H9 (cell line): ENCODE measurements around the gene RNASE9. TPM values are rescaled to one million over a fixed set of nuclear protein-coding genes. Genes with fewer than 3 reads are reported as not detected.

Experiments
- DNase-seq: peaks from one replicate; pipeline ENCODE4 v3.0.0-alpha.2; 2017
- H2AFZ ChIP-seq: one replicate; pipeline ENCODE4 v1.6.1; 2013; ENCODE audit warnings: mild to moderate bottlenecking, low read length, control low read depth, moderate library complexity
- H2AK5ac ChIP-seq: 2 replicates; pipeline ENCODE4 v1.6.1; 2013; ENCODE audit warnings: low read length, control low read depth, mixed read lengths; ENCODE audit not compliant: insufficient read length
- H2BK120ac ChIP-seq: one replicate; pipeline ENCODE4 v1.6.1; 2013; ENCODE audit warnings: low read depth, mild to moderate bottlenecking, low read length, control low read depth, inconsistent platforms; ENCODE audit not compliant: poor library complexity, severe bottlenecking
- H2BK12ac ChIP-seq: 2 replicates; pipeline ENCODE4 v1.6.1; 2013; ENCODE audit warnings: low read length, control low read depth, mixed read lengths, low read depth; ENCODE audit not compliant: insufficient read length
- H2BK15ac ChIP-seq: 2 replicates; pipeline ENCODE4 v1.6.1; 2013; ENCODE audit warnings: low read depth, low read length, control low read depth
- H2BK20ac ChIP-seq: one replicate; pipeline ENCODE4 v1.6.1; 2013; ENCODE audit warnings: low read depth, mild to moderate bottlenecking, low read length, control low read depth, inconsistent platforms; ENCODE audit not compliant: poor library complexity, severe bottlenecking
- H2BK5ac ChIP-seq: 2 replicates; pipeline ENCODE4 v1.6.1; 2013; ENCODE audit warnings: low read length, control low read depth, mixed read lengths; ENCODE audit not compliant: insufficient read length
- H3K14ac ChIP-seq: 2 replicates; pipeline ENCODE4 v1.6.1; 2013; ENCODE audit warnings: low read length, control low read depth; ENCODE audit not compliant: insufficient read depth
- H3K18ac ChIP-seq: 2 replicates; pipeline ENCODE4 v1.6.1; 2013; ENCODE audit warnings: low read depth, mild to moderate bottlenecking, mixed read lengths, low read length, control low read depth; ENCODE audit not compliant: insufficient read length
- H3K23ac ChIP-seq: 2 replicates; pipeline ENCODE4 v1.6.1; 2013; ENCODE audit warnings: low read length, control low read depth, mixed read lengths, low read depth; ENCODE audit not compliant: insufficient read length
- H3K23me2 ChIP-seq: 2 replicates; pipeline ENCODE4 v1.6.1; 2013; ENCODE audit warnings: low read depth, mild to moderate bottlenecking, mixed read lengths, low read length, control low read depth; ENCODE audit not compliant: insufficient read length, poor library complexity, severe bottlenecking
- H3K27ac ChIP-seq: 2 replicates; pipeline ENCODE4 v1.5.1; 2013; ENCODE audit warnings: low read length, control low read depth, mixed read lengths, low read depth; ENCODE audit not compliant: insufficient read length
- H3K27me3 ChIP-seq: 2 replicates; pipeline ENCODE4 v1.6.1; 2013; ENCODE audit warnings: low read length, control low read depth, inconsistent platforms; ENCODE audit not compliant: insufficient read depth
- H3K4ac ChIP-seq: 2 replicates; pipeline ENCODE4 v1.6.1; 2013; ENCODE audit warnings: low read depth, mild to moderate bottlenecking, control low read depth, inconsistent platforms, low read length, moderate library complexity
- H3K4me1 ChIP-seq: 2 replicates; pipeline ENCODE4 v1.6.1; 2013; ENCODE audit warnings: low read length, control low read depth, inconsistent platforms; ENCODE audit not compliant: insufficient read depth
- H3K4me2 ChIP-seq: 2 replicates; pipeline ENCODE4 v1.6.1; 2013; ENCODE audit warnings: low read length, control low read depth, mixed read lengths; ENCODE audit not compliant: insufficient read length, insufficient read depth
- H3K56ac ChIP-seq: 2 replicates; pipeline ENCODE4 v1.6.1; 2013; ENCODE audit warnings: low read depth, mild to moderate bottlenecking, mixed read lengths, low read length, control low read depth; ENCODE audit not compliant: insufficient read length
- H3K79me1 ChIP-seq: 2 replicates; pipeline ENCODE4 v1.6.1; 2013; ENCODE audit warnings: low read depth, mild to moderate bottlenecking, moderate library complexity, low read length, control low read depth, inconsistent platforms; ENCODE audit not compliant: insufficient read depth, poor library complexity, severe bottlenecking
- H3K79me2 ChIP-seq: 2 replicates; pipeline ENCODE4 v1.6.1; 2013; ENCODE audit warnings: low read length, control low read depth, inconsistent platforms; ENCODE audit not compliant: insufficient read depth
- H3K9ac ChIP-seq: 2 replicates; pipeline ENCODE4 v1.6.1; 2013; ENCODE audit warnings: low read length, control low read depth, mixed read lengths; ENCODE audit not compliant: insufficient read length; ENCODE audit errors: extremely low read depth
- H3K9me3 ChIP-seq: one replicate; pipeline ENCODE4 v1.6.1; 2013; ENCODE audit warnings: low read depth, low read length, inconsistent platforms; ENCODE audit not compliant: control insufficient read depth
- H3T11ph ChIP-seq: one replicate; pipeline ENCODE4 v1.6.1; 2013; ENCODE audit warnings: mild to moderate bottlenecking, low read length, control low read depth, inconsistent platforms
- H4K20me1 ChIP-seq: one replicate; pipeline ENCODE4 v1.6.1; 2013; ENCODE audit not compliant: control insufficient read depth, insufficient read length, insufficient read depth
- H4K5ac ChIP-seq: 2 replicates; pipeline ENCODE4 v1.6.1; 2013; ENCODE audit warnings: low read depth, mild to moderate bottlenecking, mixed read lengths, low read length, control low read depth; ENCODE audit not compliant: insufficient read length
- H4K8ac ChIP-seq: replicated peaks from 2 replicates; pipeline ENCODE4 v1.6.1; 2013; ENCODE audit warnings: low read length, control low read depth, mixed read lengths, low read depth; ENCODE audit not compliant: insufficient read length
- H4K91ac ChIP-seq: 2 replicates; pipeline ENCODE4 v1.6.1; 2013; ENCODE audit warnings: low read depth, mild to moderate bottlenecking, moderate library complexity, mixed read lengths, low read length, control low read depth; ENCODE audit not compliant: insufficient read length
- H3K27ac Mint-ChIP-seq, 3 experiments: 2 replicates in 2 of 3; 3 replicates in 1 of 3; pipeline ENCODE4 v1.8.0; 2020 to 2021; ENCODE audit warnings: mixed read lengths in 3 of 3, mild to moderate bottlenecking in 1 of 3, moderate library complexity in 1 of 3
- H3K27me3 Mint-ChIP-seq: 2 replicates; pipeline ENCODE4 v1.8.0; 2021; ENCODE audit warnings: low read depth, mild to moderate bottlenecking, moderate library complexity, mixed read lengths
- H3K36me3 Mint-ChIP-seq, 3 experiments: 2 replicates in 2 of 3; 3 replicates in 1 of 3; pipeline ENCODE4 v1.8.0; 2020 to 2021; ENCODE audit warnings: low read depth in 3 of 3, mixed read lengths in 3 of 3; ENCODE audit not compliant: insufficient read depth in 1 of 3
- H3K4me1 Mint-ChIP-seq, 2 experiments: 2 replicates each; pipeline ENCODE4 v1.8.0; 2020; ENCODE audit warnings: mixed read lengths in 2 of 2
- H3K4me3 Mint-ChIP-seq, 2 experiments: 2 replicates in 1 of 2; 3 replicates in 1 of 2; pipeline ENCODE4 v1.8.0; 2020 to 2021; ENCODE audit warnings: mild to moderate bottlenecking in 2 of 2, mixed read lengths in 2 of 2, moderate library complexity in 1 of 2
- H3K9me3 Mint-ChIP-seq, 2 experiments: 2 replicates in 1 of 2; 3 replicates in 1 of 2; pipeline ENCODE4 v1.8.0; 2020; ENCODE audit warnings: mild to moderate bottlenecking in 2 of 2, mixed read lengths in 2 of 2, moderate library complexity in 1 of 2
- WGBS: extraction: QIAGEN DNeasy Blood & Tissue Kit; methylation state at CpG from one replicate; pipeline ENCODE4 v1.1.7; 2013; ENCODE audit warnings: missing lambda C conversion rate, low lambda C conversion rate, mixed read lengths; ENCODE audit not compliant: insufficient read length; ENCODE audit errors: extremely low coverage; 5-methylcytosine and 5-hydroxymethylcytosine counted together
- total RNA-seq: library from RNA; stranded (reverse); gene quantifications from 2 replicates; pipeline ENCODE4 v1.2.1, GENCODE V29; 2021
- TF ChIP-seq, protein P1 (sequence below): fragments of 200-600 bp; sonication (generic); conservative IDR thresholded peaks from 3 replicates; pipeline ENCODE4 v1.8.0; 2021; ENCODE audit warnings: antibody characterized with exemption, mild to moderate bottlenecking

Gene RNASE9
- total RNA-seq, 1 experiment from 2014 or later: not detected

DNA sequence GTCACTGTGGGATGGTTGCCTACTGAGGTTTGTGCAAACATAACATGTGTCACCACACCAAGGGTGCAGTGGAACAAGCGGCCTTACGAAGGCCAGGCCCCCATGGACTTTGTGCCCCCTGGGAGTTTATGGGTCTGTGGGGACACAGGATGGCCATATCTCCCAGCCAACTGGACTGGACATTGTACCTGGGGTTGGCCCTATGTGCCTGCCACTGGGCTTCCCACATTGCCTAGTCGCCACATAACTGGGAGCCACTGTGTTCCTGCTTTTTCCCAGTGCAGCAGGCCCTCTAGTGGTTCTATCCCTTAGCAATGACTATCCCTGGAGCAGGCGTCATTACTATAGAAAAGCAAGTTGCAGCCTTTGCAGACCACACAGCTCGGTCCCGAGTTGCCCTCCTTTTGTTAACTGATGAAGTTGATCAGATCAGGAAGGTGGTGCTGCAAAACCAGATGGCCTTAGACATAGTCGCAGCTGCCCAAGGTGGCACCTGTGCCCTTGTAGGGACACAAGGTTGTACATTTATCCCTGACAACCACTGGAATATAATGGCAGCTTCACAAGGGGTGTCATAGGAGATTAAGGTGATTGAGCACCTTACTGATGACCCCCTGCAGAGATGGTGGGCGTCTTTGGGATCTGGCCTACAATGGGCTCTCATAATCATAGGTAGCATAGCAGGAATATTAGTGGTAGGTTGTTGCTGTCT lies 45.5 kb upstream of the RNASE9 start:
- Histone ChIP-seq H3K27me3 (no peaks in the 10 kb centered on the region), H3K4me2 (no peak overlapping the region), H2AK5ac (no peak overlapping the region), H4K5ac (no peak overlapping the region), H2BK5ac (no peak overlapping the region), H3K4me1 (no peaks in the 10 kb centered on the region; the same call in 1 of the 2 replicates), H2BK20ac (no peak overlapping the region), H3K4ac (no peak overlapping the region), H4K20me1 (no peaks in the 10 kb centered on the region), H3K27ac (no peak overlapping the region), H2AFZ (no peak overlapping the region), H4K8ac (no peak overlapping the region), H3K14ac (no peak overlapping the region), H3T11ph (no peak overlapping the region), H3K23me2 (peaks cover 5% of the 10 kb centered on the region), H2BK12ac (no peak overlapping the region), H4K91ac (no peak overlapping the region), H3K56ac (no peak overlapping the region), H3K79me1 (no peaks in the 10 kb centered on the region), H2BK15ac (no peak overlapping the region), H3K79me2 (no peaks in the 10 kb centered on the region), H3K9me3 (no peaks in the 10 kb centered on the region), H3K23ac (no peak overlapping the region), H2BK120ac (no peak overlapping the region), H3K9ac (no peak overlapping the region), H3K18ac (no peak overlapping the region)
- TF ChIP-seq, protein P1, sequence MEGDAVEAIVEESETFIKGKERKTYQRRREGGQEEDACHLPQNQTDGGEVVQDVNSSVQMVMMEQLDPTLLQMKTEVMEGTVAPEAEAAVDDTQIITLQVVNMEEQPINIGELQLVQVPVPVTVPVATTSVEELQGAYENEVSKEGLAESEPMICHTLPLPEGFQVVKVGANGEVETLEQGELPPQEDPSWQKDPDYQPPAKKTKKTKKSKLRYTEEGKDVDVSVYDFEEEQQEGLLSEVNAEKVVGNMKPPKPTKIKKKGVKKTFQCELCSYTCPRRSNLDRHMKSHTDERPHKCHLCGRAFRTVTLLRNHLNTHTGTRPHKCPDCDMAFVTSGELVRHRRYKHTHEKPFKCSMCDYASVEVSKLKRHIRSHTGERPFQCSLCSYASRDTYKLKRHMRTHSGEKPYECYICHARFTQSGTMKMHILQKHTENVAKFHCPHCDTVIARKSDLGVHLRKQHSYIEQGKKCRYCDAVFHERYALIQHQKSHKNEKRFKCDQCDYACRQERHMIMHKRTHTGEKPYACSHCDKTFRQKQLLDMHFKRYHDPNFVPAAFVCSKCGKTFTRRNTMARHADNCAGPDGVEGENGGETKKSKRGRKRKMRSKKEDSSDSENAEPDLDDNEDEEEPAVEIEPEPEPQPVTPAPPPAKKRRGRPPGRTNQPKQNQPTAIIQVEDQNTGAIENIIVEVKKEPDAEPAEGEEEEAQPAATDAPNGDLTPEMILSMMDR: peak; percentile 91
- Mint-ChIP-seq H3K27ac (no peak overlapping the region), H3K4me3 (peak overlapping the region in 1 of 2 experiments; percentile 36; a peak in 2 of 5 replicates), H3K4me1 (peaks cover 8 to 9% of the 10 kb centered on the region in 2 experiments), H3K9me3 (no peaks in the 10 kb centered on the region; a peak in 1 of 5 replicates), H3K36me3 (no peaks in the 10 kb centered on the region), H3K27me3 (no peaks in the 10 kb centered on the region)
- DNase-seq: peak; percentile 79
- WGBS: no CpG with 5 or more reads among the region's 8 CpGs
